AG04450 (cell line): Measurements from ENCODE around the gene TACC2. TPM values are rescaled to one million over a fixed set of nuclear protein-coding genes. Genes with fewer than 3 reads are reported as not detected.

Experiments
- CTCF ChIA-PET: fragments of 300-600, 350-600 bp; formaldehyde crosslinking; extraction: SDS; loops from one replicate; lab custom pipeline; 2022; ENCODE audit warnings: antibody characterized with exemption, inconsistent platforms; lab: Charles Lee
- POLR2A ChIA-PET: fragments of 350-600 bp; formaldehyde crosslinking; extraction: SDS; loops from one replicate; lab custom pipeline; 2021; ENCODE audit warnings: antibody characterized with exemption, inconsistent platforms; lab: Yijun Ruan, JAX
- DNase-seq: peaks from one replicate; pipeline ENCODE4 v3.0.0-alpha.2; 2011; ENCODE audit warnings: low read depth, low spot score
- H3K27ac ChIP-seq: one replicate; pipeline ENCODE4 v1.5.1; 2012; ENCODE audit warnings: low read depth, low read length, control low read depth
- H3K27me3 ChIP-seq: one replicate; pipeline ENCODE4 v1.6.0; 2012; ENCODE audit warnings: low read length; ENCODE audit not compliant: control insufficient read depth, insufficient read depth
- H3K4me3 ChIP-seq: 2 replicates; pipeline ENCODE4 v1.5.1; 2011; ENCODE audit warnings: mild to moderate bottlenecking, low read depth, low read length, control low read depth
- H3K9me3 ChIP-seq: 2 replicates; pipeline ENCODE4 v1.5.1; 2012; ENCODE audit warnings: low read length; ENCODE audit not compliant: control insufficient read depth, insufficient read depth
- CTCF ChIP-seq: IDR thresholded peaks from 2 replicates; pipeline ENCODE4 v1.5.1; 2011; ENCODE audit warnings: low read depth, low read length, control low read depth, inconsistent platforms
- polyA plus RNA-seq: library from polyadenylated mRNA; depleted of rRNA; stranded (reverse); fragments of >200 nt; gene quantifications from 2 replicates; pipeline ENCODE4 v1.2.3, GENCODE V29; 2011

The TACC2 gene
- polyA plus RNA-seq, 1 experiment = 16.8 TPM

DNA sequence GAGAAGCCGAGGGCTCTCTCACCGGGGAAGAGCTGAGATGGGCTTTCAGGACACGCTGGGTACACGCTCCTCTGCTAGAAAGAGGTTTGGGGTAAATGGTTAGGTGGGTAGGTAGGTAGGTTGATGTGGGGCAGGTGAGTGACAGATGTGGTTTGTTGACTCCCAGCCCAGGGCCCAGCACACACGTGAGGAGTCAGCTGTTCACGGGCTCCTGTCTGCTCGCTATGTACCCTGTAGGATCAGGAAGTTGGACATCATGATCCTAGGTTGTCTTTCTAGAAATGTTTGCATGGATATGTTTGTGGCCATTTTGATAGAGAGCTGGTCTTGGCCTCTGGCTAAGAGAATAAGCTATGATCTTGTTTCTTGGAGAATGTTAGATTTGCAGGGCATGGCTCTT is 109.0 kb downstream of the TACC2 start:
- CTCF ChIA-PET = interaction anchor here (1.0 to 2.0 kb wide), 2 partner anchors 14 to 46 kb away, joined by 4 to 7 read pairs; no protein-coding TSS in a partner anchor

GRCh38 chr10:122098924-122099323 is 110.0 kb downstream of the TACC2 start:
- POLR2A ChIA-PET = no interaction called here

More for the DNA sequence above, 109.0 kb downstream of the TACC2 start:
- Histone ChIP-seq H3K9me3 (no peaks in the 10 kb centered on the region), H3K4me3 (no peak overlapping the region), H3K27ac (no peak overlapping the region), H3K27me3 (peaks cover 34% of the 10 kb centered on the region)
- no peak for TF ChIP-seq CTCF
- no peak for DNase-seq
- POLR2A ChIA-PET = no interaction called here

GRCh38 chr10:122099562-122099961 is 110.6 kb downstream of the TACC2 start:
- POLR2A ChIA-PET = no interaction called here
- Histone ChIP-seq H3K27me3 (peaks cover 25% of the 10 kb centered on the region), H3K9me3 (no peaks in the 10 kb centered on the region), H3K4me3 (no peak overlapping the region), H3K27ac (no peak overlapping the region)
- DNase-seq = no peak
- CTCF ChIA-PET = interaction anchor here (1.2 to 1.3 kb wide), 2 partner anchors 13 to 48 kb away, joined by 4 read pairs; no protein-coding TSS in a partner anchor
- no peak for TF ChIP-seq CTCF

More at GRCh38 chr10:122098924-122099323, 110.0 kb downstream of the TACC2 start:
- peaks cover 25% of the 10 kb centered on the region for H3K27me3 ChIP-seq
- H3K27ac ChIP-seq = no peak overlapping the region
- TF ChIP-seq CTCF = no peak
- no peaks in the 10 kb centered on the region for H3K9me3 ChIP-seq
- DNase-seq = no peak
- H3K4me3 ChIP-seq = no peak overlapping the region
- CTCF ChIA-PET = interaction anchor here (1.3 to 2.0 kb wide), 2 partner anchors 47 kb away, joined by 4 to 7 read pairs; no protein-coding TSS in a partner anchor

- Histone ChIP-seq H3K27ac (no peak overlapping the region), H3K9me3 (no peaks in the 10 kb centered on the region), H3K4me3 (no peak overlapping the region), H3K27me3 (peaks cover 13% of the 10 kb centered on the region)
- no peak for DNase-seq
- no peak for TF ChIP-seq CTCF
- CTCF ChIA-PET = interaction anchor here (1.0 to 1.2 kb wide), 2 partner anchors 11 to 51 kb away, joined by 4 to 7 read pairs; no protein-coding TSS in a partner anchor
- POLR2A ChIA-PET = no interaction called here
Observed at GRCh38 chr10:122102146-122102868, 113.3 kb downstream of the TACC2 start.
